ENCODE data around the gene ZNF300. TPM values are rescaled to one million over a fixed set of nuclear protein-coding genes. Genes with fewer than 3 reads are reported as not detected.

Gene ZNF300
- 1 to 10 TPM in 4 of 6 donors, under 1 TPM in 2; 0.55 to 4.2 (median 1.6) TPM for total RNA-seq

- Histone ChIP-seq H3K4me1 (peaks cover 0 to 5% (median 0%) of the 10 kb centered on the region in 4 donors), H3K36me3 (peaks cover 0 to 5% (median 0%) of the 10 kb centered on the region in 4 donors), H3K27ac (peak within 1 kb of the TSS in 3 of 4 donors; percentile 50 to 56 (median 56)), H3K27me3 (no peaks in the 10 kb centered on the region), H3K9me3 (peaks cover 18 to 75% (median 50%) of the 10 kb centered on the region in 4 donors), H3K4me3 (peak within 1 kb of the TSS; percentile 6 to 51 (median 40))
- peak in 1 of 2 donors; percentile 33 for TF ChIP-seq POLR2AphosphoS5 (IDR thresholded peaks at IDR 0.05)
- no peak for TF ChIP-seq POLR2A (IDR thresholded peaks at IDR 0.05)
- DNase-seq (peak; percentile 77 to 86), ATAC-seq (ENCODE audit: low FRiP score in 2 of 2) (peak; percentile 94 to 99)
- WGBS, 2 donors, result 13 to 15% methylated on average over 36 of the region's 36 CpGs
Observed at GRCh38 chr5:150904479-150905311, at the start of gene ZNF300. ZNF300 (minus strand) TSS chr5:150904980; CDS start chr5:150903155, 1,825 bp downstream.

DNA sequence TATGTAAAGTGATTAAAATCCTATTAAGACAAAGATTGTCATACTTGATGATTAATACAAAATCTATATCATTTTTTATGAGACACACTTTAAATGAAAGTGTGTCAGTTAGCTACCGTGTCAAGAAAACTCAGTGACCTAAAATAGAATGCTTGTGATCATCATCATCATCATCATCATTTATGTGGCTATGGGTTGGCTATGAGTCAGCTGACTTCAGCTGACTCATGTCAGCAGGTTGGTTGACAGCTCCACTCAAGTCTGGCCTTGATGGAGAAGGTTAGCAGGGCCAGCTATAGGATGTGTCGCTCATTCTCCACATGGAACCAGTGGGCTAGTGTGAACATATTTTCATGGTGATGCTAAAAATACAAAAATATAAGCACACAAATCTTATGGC, 43.8 kb upstream of the ZNF300 start:
- TF ChIP-seq CTCF (IDR thresholded peaks at IDR 0.05) (no peak), POLR2AphosphoS5 (IDR thresholded peaks at IDR 0.05) (no peak), EP300 (IDR thresholded peaks at IDR 0.05) (no peak), POLR2A (IDR thresholded peaks at IDR 0.05) (no peak)
- no peak overlapping the region for H3K4me3 ChIP-seq
- no peak for ATAC-seq (ENCODE audit: low FRiP score in 2 of 2)
- peaks cover 39 to 85% (median 73%) of the 10 kb centered on the region in 4 donors for H3K9me3 ChIP-seq
- WGBS, 2 donors, result 50 to 72% methylated on average over 2 of the region's 2 CpGs
- no peaks in the 10 kb centered on the region for H3K27me3 ChIP-seq
- no peak overlapping the region for H3K27ac ChIP-seq
- H3K4me1 ChIP-seq, result no peaks in the 10 kb centered on the region
- DNase-seq, result no peak
- H3K36me3 ChIP-seq, result no peaks in the 10 kb centered on the region

DNA sequence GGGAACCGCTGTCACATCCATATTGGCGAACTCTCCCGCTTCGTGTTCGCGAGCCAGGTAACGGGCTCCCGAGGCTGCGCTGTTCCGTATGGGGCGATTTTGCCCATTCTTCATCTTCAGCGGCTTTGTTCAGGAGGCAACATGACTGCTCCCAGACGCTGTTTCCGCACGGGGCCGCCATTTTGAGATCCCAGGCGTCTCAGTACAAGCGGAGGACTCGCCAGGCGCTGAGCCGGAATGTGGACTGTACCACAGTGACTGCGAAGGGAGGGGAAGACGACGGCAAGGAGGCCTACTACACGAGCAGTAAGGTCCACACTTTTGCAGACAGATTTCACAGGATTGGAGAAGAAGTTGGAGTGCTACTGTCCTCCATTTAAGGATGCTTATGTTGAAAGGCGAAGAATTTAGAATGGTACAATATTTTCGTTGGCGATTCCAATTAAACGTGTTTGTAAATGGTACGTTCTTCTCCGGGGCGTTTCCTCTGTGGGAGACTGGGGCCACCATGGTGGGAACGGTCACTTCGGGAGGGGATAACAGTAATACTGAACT, 41.6 kb upstream of the ZNF300 start:
- Histone ChIP-seq H3K9me3 (peaks cover 45 to 86% (median 72%) of the 10 kb centered on the region in 4 donors), H3K27me3 (no peaks in the 10 kb centered on the region), H3K36me3 (peaks cover 0 to 14% (median 0%) of the 10 kb centered on the region in 4 donors), H3K27ac (peak overlapping the region; percentile 55 to 71 (median 66)), H3K4me1 (no peaks in the 10 kb centered on the region), H3K4me3 (peak overlapping the region; percentile 14 to 51 (median 41))
- 20 to 21% methylated on average over 34 of the region's 34 CpGs for whole genome bisulfite sequencing, 2 donors
- peak; percentile 79 to 97 for ATAC-seq (ENCODE audit: low FRiP score in 2 of 2)
- DNase-seq, result peak; percentile 28 to 51
- TF ChIP-seq POLR2A (IDR thresholded peaks at IDR 0.05) (peak in 1 of 4 donors; percentile 23), POLR2AphosphoS5 (IDR thresholded peaks at IDR 0.05) (peak in 1 of 2 donors; percentile 36), CTCF (IDR thresholded peaks at IDR 0.05) (no peak), EP300 (IDR thresholded peaks at IDR 0.05) (no peak)

DNA sequence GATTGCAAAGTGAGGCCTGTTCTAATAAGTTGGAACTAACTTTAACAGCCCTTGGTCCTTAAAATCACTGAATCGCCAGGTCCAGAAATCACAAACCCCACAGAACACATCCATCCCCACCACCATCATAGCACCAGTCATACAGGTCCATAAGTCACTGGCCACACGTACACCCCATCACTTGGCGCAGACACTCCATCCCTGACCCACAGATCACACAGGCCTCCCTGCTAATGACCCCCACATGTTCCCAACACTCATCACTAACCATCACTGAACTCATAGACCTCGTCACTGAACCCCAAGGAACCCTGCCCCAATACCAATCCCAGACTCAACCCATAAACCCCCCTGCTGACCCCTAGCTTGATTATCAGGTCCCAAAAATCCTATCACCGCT, 41.2 kb upstream of the ZNF300 start:
- DNase-seq (no peak), ATAC-seq (ENCODE audit: low FRiP score in 2 of 2) (peak in 1 of 2 donors; percentile 64)
- TF ChIP-seq EP300 (IDR thresholded peaks at IDR 0.05), result no peak
- no peak for TF ChIP-seq CTCF (IDR thresholded peaks at IDR 0.05)
- TF ChIP-seq POLR2A (IDR thresholded peaks at IDR 0.05), result no peak
- TF ChIP-seq POLR2AphosphoS5 (IDR thresholded peaks at IDR 0.05), result no peak
- H3K9me3 ChIP-seq, result peaks cover 40 to 86% (median 69%) of the 10 kb centered on the region in 4 donors
- no peaks in the 10 kb centered on the region for H3K27me3 ChIP-seq
- H3K4me1 ChIP-seq, result no peaks in the 10 kb centered on the region
- H3K27ac ChIP-seq, result peak overlapping the region; percentile 55 to 71 (median 66)
- H3K36me3 ChIP-seq, result peaks cover 0 to 18% (median 0%) of the 10 kb centered on the region in 4 donors
- peak overlapping the region in 3 of 4 donors; percentile 34 to 51 (median 48) for H3K4me3 ChIP-seq
- WGBS, 2 donors, result 46 to 49% methylated on average over 5 of the region's 5 CpGs

GRCh38 chr5:150945486-150945885, 40.7 kb upstream of the ZNF300 start:
- TF ChIP-seq EP300 (IDR thresholded peaks at IDR 0.05), result no peak
- no peak for TF ChIP-seq POLR2AphosphoS5 (IDR thresholded peaks at IDR 0.05)
- no peak for TF ChIP-seq CTCF (IDR thresholded peaks at IDR 0.05)
- peaks cover 0 to 22% (median 0%) of the 10 kb centered on the region in 4 donors for H3K36me3 ChIP-seq
- no peak for ATAC-seq (ENCODE audit: low FRiP score in 2 of 2)
- 76% methylated on average over 1 of the region's 1 CpG for WGBS, 2 donors
- peaks cover 35 to 86% (median 67%) of the 10 kb centered on the region in 4 donors for H3K9me3 ChIP-seq
- no peak for DNase-seq
- no peaks in the 10 kb centered on the region for H3K4me1 ChIP-seq
- H3K27ac ChIP-seq, result peak overlapping the region in 1 of 4 donors; percentile 62
- H3K4me3 ChIP-seq, result peak overlapping the region in 2 of 4 donors; percentile 34 to 51
- no peaks in the 10 kb centered on the region for H3K27me3 ChIP-seq
